ENCODE results near the gene RBM8A. TPM values are rescaled to one million over a fixed set of nuclear protein-coding genes. Genes with fewer than 3 reads are reported as not detected.

Gene RBM8A
- 178 and 201 TPM in 2 replicates for total RNA-seq

- H3K27ac Mint-ChIP-seq, result peak within 1 kb of the TSS; percentile 74
- POLR2A ChIA-PET, result interaction anchor here (0.6 to 5.3 kb wide), 44 partner anchors 9 to 646 kb away, joined by 3 to 128 read pairs (median 6); partner anchors contain the start of genes ANKRD34A, ANKRD35, ITGA10 and LIX1L
- DNase-seq, result peak; percentile 77
- CTCF ChIA-PET, result interaction anchor here (0.8 to 2.0 kb wide), 9 partner anchors 9 to 87 kb away, joined by 4 to 23 read pairs (median 6); partner anchors contain the start of genes ANKRD34A, LIX1L, NUDT17 and PEX11B
- intact Hi-C loops (cut with micrococcal nuclease), result loop anchor here (1.0 to 5.0 kb wide), 8 partner anchors 9 to 110 kb away; partner anchors contain the start of genes ANKRD34A, LIX1L, PEX11B and PIAS3
- no peak within 1 kb of the TSS for H3K4me3 Mint-ChIP-seq
- peaks cover 15% of the 10 kb centered on the region for H3K4me1 Mint-ChIP-seq
- H3K27me3 Mint-ChIP-seq, result no peaks in the 10 kb centered on the region
- ATAC-seq (ENCODE audit: low read depth), result peak; percentile 97
- no peak for TF ChIP-seq CTCF (IDR thresholded peaks at IDR 0.05)
- peaks cover 13% of the 10 kb centered on the region for H3K36me3 Mint-ChIP-seq (ENCODE audit: low read depth)
- H3K9me3 Mint-ChIP-seq, result no peaks in the 10 kb centered on the region
Observed at GRCh38 chr1:145927063-145927886, at the start of gene RBM8A. Gene RBM8A, minus strand, starts transcription at chr1:145927484. Its CDS starts 58 bp downstream, at chr1:145927426.

GRCh38 chr1:145977016-145977415, 49.7 kb upstream of the RBM8A start:
- DNase-seq (no peak), ATAC-seq (ENCODE audit: low read depth) (no peak)
- intact Hi-C loops (cut with micrococcal nuclease), result loop anchor here (1.0 kb wide), 3 partner anchors 30 to 50 kb away; partner anchors contain the start of gene RBM8A
- POLR2A ChIA-PET, result interaction anchor here (1.0 to 13.5 kb wide), 10 partner anchors 12 to 132 kb away, joined by 4 to 579 read pairs (median 24); partner anchors contain the start of genes ANKRD34A, LIX1L, NUDT17 and POLR3GL
- Mint-ChIP-seq H3K36me3 (ENCODE audit: low read depth) (peaks cover 10% of the 10 kb centered on the region), H3K27ac (no peak overlapping the region), H3K4me1 (no peaks in the 10 kb centered on the region), H3K27me3 (no peaks in the 10 kb centered on the region), H3K4me3 (no peak overlapping the region), H3K9me3 (no peaks in the 10 kb centered on the region)
- CTCF ChIA-PET, result interaction anchor here (1.0 to 7.6 kb wide), 17 partner anchors 8 to 132 kb away, joined by 3 to 247 read pairs (median 5); partner anchors contain the start of genes ANKRD34A, HJV, LIX1L and NUDT17
- TF ChIP-seq CTCF (IDR thresholded peaks at IDR 0.05), result no peak

GRCh38 chr1:145975216-145975615, 47.9 kb upstream of the RBM8A start:
- intact Hi-C loops (cut with micrococcal nuclease), result no loop called here
- no peak overlapping the region for H3K27ac Mint-ChIP-seq
- H3K36me3 Mint-ChIP-seq (ENCODE audit: low read depth), result peaks cover 12% of the 10 kb centered on the region
- H3K27me3 Mint-ChIP-seq, result no peaks in the 10 kb centered on the region
- H3K4me1 Mint-ChIP-seq, result peaks cover 2% of the 10 kb centered on the region
- POLR2A ChIA-PET, result no interaction called here
- CTCF ChIA-PET, result interaction anchor here (7.6 kb wide), 1 partner anchor 33 kb away, joined by 247 read pairs; no protein-coding TSS in a partner anchor
- DNase-seq (no peak), ATAC-seq (ENCODE audit: low read depth) (no peak)
- no peaks in the 10 kb centered on the region for H3K9me3 Mint-ChIP-seq
- no peak overlapping the region for H3K4me3 Mint-ChIP-seq
- no peak for TF ChIP-seq CTCF (IDR thresholded peaks at IDR 0.05)

- ChIA-PET CTCF (no interaction called here), POLR2A (no interaction called here)
- Mint-ChIP-seq H3K9me3 (no peaks in the 10 kb centered on the region), H3K27me3 (no peaks in the 10 kb centered on the region), H3K27ac (no peak overlapping the region), H3K4me3 (no peak overlapping the region), H3K36me3 (ENCODE audit: low read depth) (peaks cover 12% of the 10 kb centered on the region), H3K4me1 (peaks cover 4% of the 10 kb centered on the region)
- no peak for TF ChIP-seq CTCF (IDR thresholded peaks at IDR 0.05)
- intact Hi-C loops (cut with micrococcal nuclease), result no loop called here
- DNase-seq, result no peak
- ATAC-seq (ENCODE audit: low read depth), result no peak
Observed at GRCh38 chr1:145974721-145975120, 47.4 kb upstream of the RBM8A start.

GRCh38 chr1:145972580-145972979, 45.3 kb upstream of the RBM8A start:
- no peak overlapping the region for H3K27ac Mint-ChIP-seq
- CTCF ChIA-PET, result interaction anchor here (0.8 kb wide), 1 partner anchor 61 kb away, joined by 3 read pairs; no protein-coding TSS in a partner anchor
- peaks cover under 1% of the 10 kb centered on the region for H3K9me3 Mint-ChIP-seq
- intact Hi-C loops (cut with micrococcal nuclease), result no loop called here
- no peak for TF ChIP-seq CTCF (IDR thresholded peaks at IDR 0.05)
- no peak overlapping the region for H3K4me3 Mint-ChIP-seq
- no peaks in the 10 kb centered on the region for H3K27me3 Mint-ChIP-seq
- POLR2A ChIA-PET, result interaction anchor here (1.3 to 1.6 kb wide), 3 partner anchors 8 to 45 kb away, joined by 3 to 6 read pairs (median 4); partner anchors contain the start of genes ANKRD34A, LIX1L, POLR3GL and RBM8A
- H3K36me3 Mint-ChIP-seq (ENCODE audit: low read depth), result peaks cover 16% of the 10 kb centered on the region
- peaks cover 10% of the 10 kb centered on the region for H3K4me1 Mint-ChIP-seq
- no peak for DNase-seq
- no peak for ATAC-seq (ENCODE audit: low read depth)

Measured in activated B cell treated with CpG ODN at 0.5 μM for 24 hours (primary cell).